Mammary epithelial cell (primary cell): ENCODE data around the gene TEAD1.

Source experiments
- CTCF ChIP-seq, 2 donors: IDR thresholded peaks in 1 of 2; conservative IDR thresholded peaks in 1 of 2; 2 replicates each; pipeline ENCODE4 v1.5.1; 2011 to 2012; ENCODE audit warnings: inconsistent platforms in 2 of 2, low read length in 2 of 2, mild to moderate bottlenecking in 2 of 2, control low read depth in 1 of 2, low read depth in 1 of 2; ENCODE audit not compliant: insufficient read depth in 1 of 2; ENCODE audit errors: extremely low read depth in 1 of 2
- EZH2 ChIP-seq: IDR thresholded peaks from 2 replicates; pipeline ENCODE4 v1.6.1; 2012; ENCODE audit warnings: low read length, inconsistent platforms, borderline replicate concordance

DNA sequence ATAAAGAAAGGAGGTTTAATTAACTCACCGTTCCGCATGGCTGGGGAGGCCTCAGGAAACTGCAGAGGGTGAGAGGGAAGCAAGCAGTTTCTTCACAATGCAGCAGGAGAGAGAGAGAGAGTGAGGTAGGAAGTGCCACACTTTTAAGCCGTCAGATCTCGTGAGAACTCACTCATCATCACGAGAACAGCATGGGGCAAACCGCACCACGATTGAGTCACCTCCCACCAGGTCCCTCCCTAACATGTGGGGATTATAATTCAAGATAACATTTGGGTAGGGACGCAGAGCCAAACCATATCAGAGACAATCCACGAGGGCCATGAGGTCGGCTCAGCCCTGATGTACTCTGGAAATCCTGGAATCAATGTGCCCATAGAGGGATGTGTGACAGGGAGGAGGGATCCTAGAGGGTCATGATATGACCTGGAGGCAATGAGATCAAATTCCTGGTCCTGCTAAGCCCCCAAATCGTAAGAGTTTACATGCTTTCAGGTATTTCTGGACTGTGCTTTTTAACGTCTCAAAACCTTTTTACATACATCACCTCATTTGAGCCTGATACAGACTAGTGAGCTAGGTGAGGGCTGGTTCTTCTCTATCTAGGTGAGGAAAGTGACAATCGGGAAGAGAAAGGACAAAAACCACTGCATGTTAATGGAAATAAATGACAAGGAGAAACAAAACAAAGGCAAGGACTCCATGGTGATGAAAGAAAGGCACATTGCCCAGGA lies 315.4 kb downstream of the TEAD1 start:
- TF ChIP-seq CTCF (conservative IDR thresholded peaks at IDR 0.05 in 1 of 2, IDR thresholded peaks at IDR 0.05 in 1 of 2; ENCODE audit: extremely low read depth in 1 of 2, insufficient read depth in 1 of 2, low read depth in 1 of 2, low read length in 2 of 2) = no peak
- TF ChIP-seq EZH2 = no peak
